SK-N-SH (cell line): ENCODE measurements around the gene CCL2. TPM values are rescaled to one million over a fixed set of nuclear protein-coding genes. Genes with fewer than 3 reads are reported as not detected.

ENCODE experiments used
- CTCF ChIA-PET: fragments of 300-600, 350-600 bp; formaldehyde crosslinking; extraction: SDS; loops from one replicate; lab custom pipeline; 2021; lab: Yijun Ruan, JAX
- POLR2A ChIA-PET: fragments of 350-600 bp; sonication (Branson Sonifier 250); formaldehyde crosslinking; extraction: SDS; loops from one replicate; lab custom pipeline; 2020; ENCODE audit warnings: antibody characterized with exemption, inconsistent platforms; lab: Yijun Ruan, JAX
- DNase-seq: peaks from one replicate; pipeline ENCODE4 v3.0.0; 2012
- H2AFZ ChIP-seq: fragments of 200-600 bp; sonication (generic); 2 replicates; pipeline ENCODE4 v1.8.1; 2016; ENCODE audit warnings: antibody characterized with exemption, mild to moderate bottlenecking, low read depth
- H3F3A ChIP-seq: fragments of 200-600 bp; sonication (generic); replicated peaks from 2 replicates; pipeline ENCODE3; 2016; ENCODE audit warnings: antibody characterized with exemption, mild to moderate bottlenecking; ENCODE audit not compliant: insufficient read depth
- H3K27ac ChIP-seq, 2 experiments: fragments of 200-500 bp in 1 of 2; fragments of 200-600 bp in 1 of 2; sonication (Bioruptor generic) in 1 of 2; sonication (generic), shearing (Covaris generic) in 1 of 2; 2 replicates each; pipeline versions ENCODE4 v1.5.1 to v1.6.1; 2014 to 2016; ENCODE audit warnings: low read depth in 2 of 2, inconsistent platforms in 1 of 2, low read length in 1 of 2, mild to moderate bottlenecking in 1 of 2, mixed read lengths in 1 of 2
- H3K27me3 ChIP-seq: fragments of 200-600 bp; sonication (generic), shearing (Covaris generic); 2 replicates; pipeline ENCODE4 v1.6.1; 2016; ENCODE audit warnings: mixed run types; ENCODE audit not compliant: insufficient read depth
- H3K36me3 ChIP-seq, 2 experiments: fragments of 200-500 bp in 1 of 2; fragments of 200-600 bp in 1 of 2; sonication (Bioruptor generic) in 1 of 2; sonication (generic) in 1 of 2; replicated peaks in 1 of 2; 2 replicates each; pipeline versions ENCODE3 to v1.5.1; 2014 to 2016; ENCODE audit warnings: low read length in 1 of 2, mild to moderate bottlenecking in 1 of 2; ENCODE audit not compliant: insufficient read depth in 2 of 2, control insufficient read depth in 1 of 2
- H3K4me1 ChIP-seq, 2 experiments: fragments of 200-500 bp in 1 of 2; fragments of 200-600 bp in 1 of 2; sonication (Bioruptor generic) in 1 of 2; sonication (generic), shearing (Covaris generic) in 1 of 2; 2 replicates each; pipeline versions ENCODE4 v1.5.1 to v1.6.1; 2014 to 2016; ENCODE audit warnings: low read depth in 1 of 2, low read length in 1 of 2, mixed run types in 1 of 2; ENCODE audit not compliant: insufficient read depth in 2 of 2, control insufficient read depth in 1 of 2
- H3K4me2 ChIP-seq: fragments of 200-600 bp; sonication (generic), shearing (Covaris generic); 2 replicates; pipeline ENCODE4 v1.6.1; 2017; ENCODE audit warnings: mixed run types
- H3K4me3 ChIP-seq, 2 experiments: fragments of 200-500 bp in 1 of 2; fragments of 200-600 bp in 1 of 2; sonication (Bioruptor generic) in 1 of 2; sonication (generic), shearing (Covaris generic) in 1 of 2; 2 replicates each; pipeline versions ENCODE4 v1.5.1 to v1.8.1; 2014 to 2016; ENCODE audit warnings: low read depth in 2 of 2, inconsistent platforms in 1 of 2, low read length in 1 of 2, mild to moderate bottlenecking in 1 of 2, mixed read lengths in 1 of 2, moderate library complexity in 1 of 2
- H3K79me2 ChIP-seq: fragments of 200-600 bp; sonication (generic); 2 replicates; pipeline ENCODE4 v1.8.1; 2017; ENCODE audit warnings: mild to moderate bottlenecking; ENCODE audit not compliant: insufficient read depth
- H3K9ac ChIP-seq: fragments of 200-600 bp; sonication (generic); 2 replicates; pipeline ENCODE4 v1.6.1; 2017; ENCODE audit warnings: mixed run types
- H3K9me2 ChIP-seq: fragments of 200-600 bp; sonication (generic); 2 replicates; pipeline ENCODE4 v1.6.1; 2017; ENCODE audit warnings: mixed run types
- H3K9me3 ChIP-seq: fragments of 200-600 bp; sonication (generic); 2 replicates; pipeline ENCODE4 v1.6.1; 2017; ENCODE audit warnings: mixed run types, mild to moderate bottlenecking, moderate library complexity
- H4K20me1 ChIP-seq: fragments of 200-600 bp; sonication (generic); 2 replicates; pipeline ENCODE4 v1.6.1; 2017; ENCODE audit warnings: mild to moderate bottlenecking, mixed run types; ENCODE audit not compliant: insufficient read depth
- CHD2 ChIP-seq: fragments of 150-350 bp; IDR thresholded peaks from 2 replicates; pipeline ENCODE4 v1.6.1; 2018; ENCODE audit warnings: low read length; ENCODE audit not compliant: partially characterized antibody
- EZH2phosphoT487 ChIP-seq: fragments of 200-600 bp; sonication (generic); IDR thresholded peaks from 2 replicates; pipeline ENCODE4 v1.6.1; 2017; ENCODE audit warnings: low read depth, mixed run types, mild to moderate bottlenecking, antibody characterized with exemption, moderate library complexity, borderline replicate concordance
- GABPA ChIP-seq: IDR thresholded peaks from 2 replicates; pipeline ENCODE4 v1.4.0; 2012; ENCODE audit warnings: low read depth, mild to moderate bottlenecking
- GATA2 ChIP-seq: sonication (generic); formaldehyde crosslinking; IDR thresholded peaks from 2 replicates; pipeline ENCODE4 v1.5.0; 2020; ENCODE audit warnings: mild to moderate bottlenecking, missing genetic modification reagents
- JUND ChIP-seq: IDR thresholded peaks from 2 replicates; pipeline ENCODE4 v1.4.0; 2012
- MXI1 ChIP-seq: IDR thresholded peaks from 2 replicates; pipeline ENCODE4 v1.6.1; 2012; ENCODE audit warnings: mild to moderate bottlenecking, low read depth, low read length, improper control_type of control experiment
- RCOR1 ChIP-seq: fragments of 150-350 bp; IDR thresholded peaks from 2 replicates; pipeline ENCODE4 v1.6.1; 2017; ENCODE audit warnings: antibody characterized with exemption, low read length
- RFX5 ChIP-seq: IDR thresholded peaks from 2 replicates; pipeline ENCODE4 v1.6.1; 2012; ENCODE audit warnings: mild to moderate bottlenecking, improper control_type of control experiment, low read length
- RXRA ChIP-seq: IDR thresholded peaks from 2 replicates; pipeline ENCODE4 v1.4.0; 2012; ENCODE audit warnings: low read depth, mild to moderate bottlenecking, borderline replicate concordance
- SIN3A ChIP-seq: IDR thresholded peaks from 2 replicates; pipeline ENCODE4 v1.6.1; 2012; ENCODE audit warnings: low read depth, mild to moderate bottlenecking, low read length, moderate library complexity, borderline replicate concordance
- SMC3 ChIP-seq: IDR thresholded peaks from 2 replicates; pipeline ENCODE4 v1.6.1; 2012; ENCODE audit warnings: low read depth, low read length, improper control_type of control experiment
- TAF1 ChIP-seq: IDR thresholded peaks from 2 replicates; pipeline ENCODE4 v1.6.1; 2012; ENCODE audit warnings: low read depth, mild to moderate bottlenecking, low read length, moderate library complexity, borderline replicate concordance
- TCF12 ChIP-seq: IDR thresholded peaks from 2 replicates; pipeline ENCODE4 v1.4.0; 2012
- WGBS: methylation state at CpG from one replicate; pipeline ENCODE4 v1.1.6; 2017; ENCODE audit warnings: low lambda C conversion rate; 5-methylcytosine and 5-hydroxymethylcytosine counted together
- polyA plus RNA-seq, 3 experiments: library from polyadenylated mRNA; depleted of rRNA; stranded (reverse); fragments of >200 nt; gene quantifications; 2 replicates each; pipeline ENCODE4 v1.2.3, GENCODE V29; 2012
- TF ChIP-seq, protein P1 (sequence below): IDR thresholded peaks from 2 replicates; pipeline ENCODE4 v1.4.0; 2012; ENCODE audit warnings: low read depth
- TF ChIP-seq, protein P2 (sequence below): IDR thresholded peaks from 2 replicates; pipeline ENCODE4 v1.4.0; 2012; ENCODE audit warnings: low read depth, borderline replicate concordance

Gene CCL2
- polyA plus RNA-seq, 1 of the 3 experiments (the other 2 are of a cell fraction), result 210 TPM

DNA sequence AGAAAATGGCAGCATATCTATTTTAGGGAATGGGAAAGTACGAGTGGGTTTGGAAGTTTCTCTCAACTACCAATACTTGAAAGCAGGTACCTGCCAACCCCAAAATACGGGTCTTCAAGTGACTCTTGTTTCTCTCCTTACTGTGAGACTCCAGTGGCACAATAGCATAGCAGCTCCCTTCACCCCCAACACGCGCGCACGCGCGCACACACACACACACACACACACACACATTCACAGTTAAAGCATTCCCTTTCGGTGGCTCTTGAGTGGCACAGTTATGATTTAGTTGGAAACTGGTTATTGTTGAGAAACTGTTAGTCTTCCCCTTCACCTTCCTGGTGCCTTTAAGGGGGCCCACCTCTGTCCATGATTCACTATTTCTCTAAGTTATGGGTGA, 30.0 kb upstream of the CCL2 start:
- 66% methylated on average over 9 of the region's 9 CpGs for WGBS
- Histone ChIP-seq H3K4me1 (no peaks in the 10 kb centered on the region), H3K4me2 (no peak overlapping the region), H3F3A (no peaks in the 10 kb centered on the region), H3K4me3 (no peak overlapping the region), H3K9ac (no peak overlapping the region), H3K79me2 (no peaks in the 10 kb centered on the region), H2AFZ (no peak overlapping the region), H4K20me1 (no peaks in the 10 kb centered on the region), H3K36me3 (no peaks in the 10 kb centered on the region), H3K27ac (no peak overlapping the region), H3K9me3 (no peaks in the 10 kb centered on the region), H3K9me2 (no peaks in the 10 kb centered on the region), H3K27me3 (no peaks in the 10 kb centered on the region)
- no peak for DNase-seq
- TF ChIP-seq RCOR1, result no peak
- no peak for TF ChIP-seq SMC3
- no peak for TF ChIP-seq EZH2phosphoT487
- TF ChIP-seq GABPA, result no peak
- TF ChIP-seq RXRA, result no peak
- ChIA-PET CTCF (interaction anchor here (1.0 to 2.6 kb wide), 2 partner anchors 24 to 137 kb away, joined by 3 to 9 read pairs; no protein-coding TSS in a partner anchor), POLR2A (no interaction called here)

DNA sequence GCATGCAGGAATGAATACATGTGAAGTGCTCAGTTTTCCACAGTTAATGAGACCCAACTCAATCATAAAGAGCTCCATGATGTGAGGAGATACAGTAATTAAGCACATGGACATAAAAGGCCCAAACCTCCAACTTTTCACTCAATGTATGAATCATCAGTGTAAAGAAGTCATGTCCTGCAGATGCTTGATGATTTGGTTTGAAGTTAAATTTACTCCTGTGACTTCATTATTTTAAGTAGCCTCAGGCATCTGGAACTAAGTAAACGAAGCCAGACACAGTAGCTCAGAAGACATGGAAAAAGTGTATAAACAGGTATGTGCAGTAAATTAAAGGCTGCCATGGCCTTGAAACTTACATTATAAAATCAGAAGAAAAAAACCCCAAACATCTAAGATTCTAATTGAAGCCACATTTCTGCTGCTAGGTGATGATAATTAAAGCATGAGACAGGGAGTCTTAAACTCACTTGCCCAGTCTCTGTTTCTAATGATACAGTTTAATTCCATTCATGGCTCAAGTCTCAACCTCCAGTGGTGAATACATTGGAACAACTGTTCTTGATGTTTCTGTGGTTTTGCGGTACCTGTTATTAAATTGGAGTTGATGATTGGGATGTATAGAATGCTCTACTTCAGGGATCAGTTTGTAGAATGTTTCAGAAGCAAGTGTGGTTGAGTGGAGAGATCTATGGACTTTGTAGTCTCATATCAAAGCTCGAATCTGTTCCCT, 28.9 kb upstream of the CCL2 start:
- no peak overlapping the region for H2AFZ ChIP-seq
- POLR2A ChIA-PET, result no interaction called here
- no peak for DNase-seq
- no peaks in the 10 kb centered on the region for H3K36me3 ChIP-seq
- no peak overlapping the region for H3K4me2 ChIP-seq
- WGBS, result 40% methylated on average over 3 of the region's 3 CpGs
- TF ChIP-seq JUND (no peak), MXI1 (no peak), TAF1 (no peak), CHD2 (no peak), RFX5 (no peak), GATA2 (CRISPR knock-in tag) (no peak), EZH2phosphoT487 (no peak), TCF12 (no peak), SIN3A (no peak)
- TF ChIP-seq, protein P1, sequence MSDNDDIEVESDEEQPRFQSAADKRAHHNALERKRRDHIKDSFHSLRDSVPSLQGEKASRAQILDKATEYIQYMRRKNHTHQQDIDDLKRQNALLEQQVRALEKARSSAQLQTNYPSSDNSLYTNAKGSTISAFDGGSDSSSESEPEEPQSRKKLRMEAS, result no peak
- TF ChIP-seq, protein P2, sequence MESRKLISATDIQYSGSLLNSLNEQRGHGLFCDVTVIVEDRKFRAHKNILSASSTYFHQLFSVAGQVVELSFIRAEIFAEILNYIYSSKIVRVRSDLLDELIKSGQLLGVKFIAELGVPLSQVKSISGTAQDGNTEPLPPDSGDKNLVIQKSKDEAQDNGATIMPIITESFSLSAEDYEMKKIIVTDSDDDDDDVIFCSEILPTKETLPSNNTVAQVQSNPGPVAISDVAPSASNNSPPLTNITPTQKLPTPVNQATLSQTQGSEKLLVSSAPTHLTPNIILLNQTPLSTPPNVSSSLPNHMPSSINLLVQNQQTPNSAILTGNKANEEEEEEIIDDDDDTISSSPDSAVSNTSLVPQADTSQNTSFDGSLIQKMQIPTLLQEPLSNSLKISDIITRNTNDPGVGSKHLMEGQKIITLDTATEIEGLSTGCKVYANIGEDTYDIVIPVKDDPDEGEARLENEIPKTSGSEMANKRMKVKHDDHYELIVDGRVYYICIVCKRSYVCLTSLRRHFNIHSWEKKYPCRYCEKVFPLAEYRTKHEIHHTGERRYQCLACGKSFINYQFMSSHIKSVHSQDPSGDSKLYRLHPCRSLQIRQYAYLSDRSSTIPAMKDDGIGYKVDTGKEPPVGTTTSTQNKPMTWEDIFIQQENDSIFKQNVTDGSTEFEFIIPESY, result no peak
- H3K4me1 ChIP-seq, result no peaks in the 10 kb centered on the region
- H3K79me2 ChIP-seq, result no peaks in the 10 kb centered on the region
- H3K9ac ChIP-seq, result no peak overlapping the region
- H3K27ac ChIP-seq, result no peak overlapping the region
- no peaks in the 10 kb centered on the region for H4K20me1 ChIP-seq
- no peaks in the 10 kb centered on the region for H3K27me3 ChIP-seq
- H3F3A ChIP-seq, result no peaks in the 10 kb centered on the region
- H3K4me3 ChIP-seq, result no peak overlapping the region
- CTCF ChIA-PET, result interaction anchor here (0.6 to 1.0 kb wide), 2 partner anchors 129 to 135 kb away, joined by 3 to 4 read pairs; no protein-coding TSS in a partner anchor
- no peaks in the 10 kb centered on the region for H3K9me2 ChIP-seq
- no peaks in the 10 kb centered on the region for H3K9me3 ChIP-seq
